Body of pancreas (tissue), 4 donors: Measurements from ENCODE around the gene ANKRD34A.

Source experiments
- CTCF ChIP-seq, 7 experiments: fragments of 450-650 bp in 4 of 7; fragments of 200-600 bp in 3 of 7; sonication (generic) in 3 of 7; IDR thresholded peaks; one replicate each; pipeline ENCODE4 v1.5.1; 2016 to 2019; ENCODE audit warnings: antibody characterized with exemption in 7 of 7
- POLR2A ChIP-seq, 3 donors: fragments of 450-650 bp; IDR thresholded peaks; one replicate each; pipeline ENCODE4 v1.6.1; 2016; ENCODE audit warnings: antibody characterized with exemption in 3 of 3, mild to moderate bottlenecking in 2 of 3

- TF ChIP-seq POLR2A (IDR thresholded peaks at IDR 0.05) = no peak
- TF ChIP-seq CTCF (IDR thresholded peaks at IDR 0.05) = no peak
These were observed 17.8 kb downstream of the ANKRD34A start for GRCh38 chr1:145946477-145946986.
